Measurements from ENCODE around the gene CASTOR2.
"Not testable (repeated sequence)": the region's sequence is repeated elsewhere in the genome, so short reads cannot be mapped to it uniquely, and the experiment has no call there.

The CASTOR2 gene

DNA sequence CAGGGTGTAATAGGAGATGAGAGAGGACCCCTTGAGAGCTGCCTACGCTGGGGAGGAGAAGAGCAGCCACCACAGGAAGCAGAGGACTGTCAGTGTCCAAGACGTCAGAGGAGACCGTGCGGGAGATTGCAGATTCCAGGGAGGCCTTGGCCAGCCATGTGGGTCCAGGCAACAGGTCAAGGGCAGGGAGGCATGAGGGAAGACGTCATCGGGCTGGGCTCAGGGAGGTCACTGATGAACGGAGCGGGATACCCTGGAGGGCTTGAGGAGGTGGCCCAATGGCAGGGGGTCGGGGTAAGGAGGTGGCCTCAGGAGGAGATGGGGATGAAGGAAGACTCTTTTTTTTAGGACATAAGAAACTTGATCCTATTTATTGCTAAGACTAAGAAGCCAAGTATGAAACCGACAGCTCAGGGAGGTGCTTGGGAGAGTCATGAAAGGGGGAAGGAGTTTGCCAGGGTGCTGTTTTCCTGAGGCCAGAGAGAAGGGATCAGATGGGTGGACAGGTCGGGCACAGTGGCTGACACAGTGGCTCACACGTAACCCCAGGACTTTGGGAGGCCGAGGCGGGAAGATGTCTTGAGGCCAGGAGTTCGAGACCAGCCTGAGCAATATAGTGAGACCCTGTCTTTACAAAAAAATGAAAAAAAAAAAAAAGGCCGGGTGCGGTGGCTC is 30.5 kb downstream of the CASTOR2 start:
- DNase-seq (ENCODE audit: low read depth, low spot score) = not testable (repeated sequence)

DNA sequence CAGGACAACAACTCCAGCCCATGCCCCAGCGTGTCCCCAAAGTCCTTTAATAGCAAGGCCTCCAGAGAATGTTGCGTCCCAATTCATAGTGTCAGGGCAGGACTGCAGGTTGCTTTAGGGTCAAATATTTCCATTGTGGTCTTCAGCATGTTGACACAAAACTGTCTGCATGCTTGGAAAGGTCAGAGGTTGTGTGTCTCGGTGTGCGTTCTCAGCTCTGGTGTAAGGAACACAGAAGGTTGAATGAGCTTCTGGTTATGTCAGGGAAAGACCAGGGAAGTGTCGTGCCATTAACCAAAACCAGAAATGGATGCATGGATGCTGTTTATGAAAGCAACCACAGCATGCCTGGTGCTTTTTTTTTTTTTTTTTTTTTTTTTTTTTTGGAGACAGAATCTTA is 31.9 kb downstream of the CASTOR2 start:
- not testable (repeated sequence) for DNase-seq (ENCODE audit: low read depth, low spot score)

DNA sequence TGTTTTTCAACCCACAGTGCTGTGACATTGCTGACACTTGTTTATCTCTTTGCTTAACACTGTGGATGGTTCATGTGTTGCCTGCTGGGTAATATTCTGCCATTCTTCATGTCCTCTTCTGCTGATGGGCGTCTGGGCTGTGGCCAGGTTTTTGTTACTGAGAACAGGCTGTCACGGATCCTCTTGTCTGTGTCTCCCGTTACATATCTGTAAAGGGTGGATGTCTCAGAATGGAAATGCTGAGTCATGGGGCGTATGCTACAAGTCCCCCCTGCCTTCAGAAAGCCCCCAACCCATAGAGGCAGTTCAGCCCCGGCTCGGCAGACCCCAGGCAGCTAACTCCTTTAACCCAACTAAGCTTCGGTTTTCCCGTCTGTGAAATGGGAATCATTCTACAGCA is 33.3 kb downstream of the CASTOR2 start:
- DNase-seq (ENCODE audit: low read depth, low spot score) = not testable (repeated sequence)

DNA sequence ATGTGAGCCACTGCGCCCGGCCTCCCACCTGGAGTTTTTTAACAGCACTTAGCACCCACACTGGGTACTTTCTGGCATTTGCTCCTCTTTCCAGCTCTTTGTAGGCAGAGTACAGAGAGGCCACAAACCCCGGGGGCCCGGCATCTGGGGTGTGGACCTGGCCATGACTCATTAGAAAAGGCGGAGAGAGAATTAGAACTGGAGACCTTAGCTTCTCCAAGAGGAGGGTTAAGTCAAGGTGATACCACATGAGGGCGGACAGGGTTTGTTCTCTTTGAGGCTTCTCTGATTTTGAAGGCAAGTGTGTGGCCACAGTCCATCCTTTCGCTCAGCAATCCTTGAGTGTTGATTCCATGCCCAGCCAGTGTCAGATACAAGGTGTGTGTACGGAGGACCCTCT is 36.9 kb downstream of the CASTOR2 start:
- not testable (repeated sequence) for DNase-seq (ENCODE audit: low read depth, low spot score)

DNA sequence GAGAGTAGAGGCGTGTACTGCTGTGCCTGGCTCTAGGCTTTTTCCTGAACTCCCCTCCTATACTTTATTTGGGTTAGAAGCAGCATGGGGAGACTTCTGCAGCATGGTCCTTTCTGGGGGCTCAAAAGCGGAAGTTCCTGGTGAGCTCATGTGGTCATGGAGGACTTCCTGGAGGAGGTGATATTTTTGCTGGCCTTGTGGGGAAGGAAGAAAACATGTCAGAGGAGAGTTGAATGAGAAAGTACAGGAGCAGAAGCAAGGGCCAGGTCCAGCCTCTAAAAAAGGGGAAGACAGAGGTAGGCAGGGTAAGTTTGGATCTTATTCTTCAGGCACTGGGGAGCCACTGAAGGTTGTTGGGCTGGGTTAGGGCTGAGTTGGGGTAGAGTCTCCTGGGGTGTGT is 45.5 kb downstream of the CASTOR2 start:
- DNase-seq (ENCODE audit: low read depth, low spot score) = no peak

DNA sequence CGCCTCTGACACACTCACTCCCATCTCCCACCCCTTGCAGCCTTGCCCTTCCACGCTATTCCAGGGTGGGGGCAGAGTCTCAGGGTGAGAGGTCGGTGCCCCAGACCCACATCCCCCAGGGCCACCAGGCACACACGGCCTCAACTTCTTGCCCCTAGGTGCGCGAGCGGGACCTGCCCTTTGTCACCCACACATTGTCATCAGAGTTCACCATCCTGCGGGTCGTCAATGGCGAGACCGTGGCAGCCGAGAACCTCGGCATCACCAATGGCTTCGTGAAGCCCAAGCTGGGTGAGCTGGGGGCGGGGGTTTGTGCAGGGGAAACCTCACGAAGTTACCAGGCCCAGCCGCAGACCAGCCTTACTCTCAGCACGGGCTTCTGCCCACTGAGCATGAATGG is 53.3 kb downstream of the CASTOR2 start:
- no peak for DNase-seq (ENCODE audit: low read depth, low spot score)

DNA sequence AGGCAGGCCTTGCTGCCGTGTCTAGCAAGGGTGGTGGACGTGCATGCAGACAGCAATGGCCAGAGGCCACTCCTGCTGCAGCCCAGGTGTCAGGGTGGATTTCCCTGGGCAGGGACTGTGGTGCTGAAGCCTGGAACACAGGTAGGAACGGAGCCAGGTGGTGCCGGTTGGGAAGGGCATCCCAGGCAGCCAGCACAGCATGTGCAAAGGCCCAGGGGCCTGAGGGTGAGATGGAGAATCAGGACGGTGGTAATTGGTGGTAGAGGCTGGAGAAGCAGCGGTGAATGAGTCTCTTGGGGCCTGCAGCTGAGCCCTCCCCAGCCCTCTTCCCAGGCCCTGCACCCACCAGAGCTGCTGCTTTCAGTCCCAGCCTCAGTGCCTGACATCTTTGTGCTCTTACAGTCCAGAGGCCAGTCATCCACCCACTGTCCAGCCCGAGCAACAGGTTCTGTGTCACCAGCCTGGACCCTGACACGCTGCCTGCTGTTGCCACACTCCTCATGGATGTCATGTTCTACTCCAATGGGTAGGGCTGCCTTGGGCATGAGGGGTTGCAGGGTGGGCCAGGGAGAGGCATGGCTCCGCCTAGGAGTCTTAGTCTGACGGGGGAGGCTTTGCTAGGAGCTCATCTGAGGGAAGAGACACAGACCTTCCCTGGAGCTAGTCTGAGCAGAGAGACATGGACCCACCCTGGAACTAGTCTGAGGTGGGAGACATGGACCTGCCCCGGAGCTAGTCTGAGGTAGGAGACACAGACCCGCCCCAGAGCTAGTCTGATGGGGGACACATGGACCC is 54.3 kb downstream of the CASTOR2 start:
- no peak for DNase-seq (ENCODE audit: low read depth, low spot score)

DNA sequence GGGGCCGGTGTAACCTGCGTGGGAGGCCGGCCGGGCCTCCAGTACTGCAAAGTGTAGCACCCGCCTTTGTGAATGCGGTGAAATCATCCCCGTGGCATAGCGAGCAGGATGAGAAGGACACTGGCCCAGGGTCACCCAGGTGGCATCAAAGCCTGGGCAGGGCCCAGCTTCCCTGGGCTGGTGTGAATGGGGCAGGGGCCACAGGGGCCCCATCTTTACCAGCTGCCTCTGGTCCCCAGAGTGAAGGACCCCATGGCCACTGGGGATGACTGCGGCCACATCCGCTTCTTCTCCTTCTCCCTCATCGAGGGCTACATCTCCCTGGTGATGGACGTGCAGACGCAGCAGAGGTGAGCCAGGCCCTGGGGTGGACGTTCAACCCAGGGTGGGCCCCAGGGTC is 55.3 kb downstream of the CASTOR2 start:
- no peak for DNase-seq (ENCODE audit: low read depth, low spot score)

DNA sequence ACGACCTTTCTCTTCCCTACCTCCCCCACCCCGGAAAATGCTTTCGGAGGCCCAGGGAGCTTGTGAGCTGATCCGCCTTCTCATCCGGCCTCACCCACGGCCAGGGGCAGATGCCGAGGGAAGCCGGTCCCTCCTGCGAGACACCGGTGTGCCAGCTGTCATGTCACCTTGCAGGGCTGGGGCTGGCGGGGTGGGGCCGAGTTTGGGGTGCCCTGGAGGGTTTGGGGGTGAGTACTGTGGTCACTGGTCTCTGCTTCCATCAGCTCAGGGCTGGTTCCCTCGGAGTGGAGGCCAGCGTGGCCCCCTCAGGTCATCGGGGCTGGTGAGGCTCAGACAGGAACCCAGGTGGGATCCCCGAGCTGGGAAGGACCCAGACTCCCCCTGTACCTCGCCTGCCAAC is 60.4 kb downstream of the CASTOR2 start:
- DNase-seq (ENCODE audit: low read depth, low spot score) = no peak

DNA sequence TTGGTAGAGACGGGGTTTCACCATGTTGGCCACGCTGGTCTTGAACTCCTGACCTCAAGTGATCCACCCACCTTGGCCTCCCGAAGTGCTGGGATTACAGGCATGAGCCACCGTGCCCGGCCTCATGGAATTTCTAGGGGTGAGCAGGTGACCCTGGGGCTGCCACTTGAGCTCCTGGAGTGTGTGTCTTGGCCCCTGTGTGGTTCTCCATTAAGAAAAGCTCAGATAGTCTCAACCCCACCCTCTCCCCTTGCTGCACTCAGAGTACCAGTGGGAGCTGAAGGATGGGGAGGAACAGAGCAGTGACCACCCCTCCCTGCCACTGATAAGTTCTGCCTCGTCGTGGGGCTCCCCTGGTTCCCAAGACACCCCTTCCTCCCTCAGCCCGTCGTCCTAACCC is 63.8 kb downstream of the CASTOR2 start:
- DNase-seq (ENCODE audit: low read depth, low spot score) = no peak

DNA sequence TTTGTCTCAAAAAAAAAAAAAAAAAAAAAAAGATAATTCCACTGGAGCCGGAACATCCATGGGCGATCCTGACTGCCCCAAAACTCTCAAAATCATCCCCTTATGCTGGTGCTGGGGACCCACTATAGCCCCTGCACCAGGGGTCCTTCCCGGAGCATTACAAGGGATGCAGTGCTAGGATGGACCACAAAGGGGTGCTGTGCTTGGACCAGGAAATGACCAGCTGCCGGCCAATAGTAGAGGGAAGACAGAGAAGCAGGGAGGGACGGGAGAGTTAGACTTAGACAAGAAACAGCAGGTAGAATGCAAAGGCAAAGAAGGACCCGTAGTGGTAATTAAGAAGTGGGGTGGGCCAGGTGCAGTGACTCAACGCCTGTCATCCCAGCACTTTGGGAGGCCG is 68.6 kb downstream of the CASTOR2 start:
- no peak for DNase-seq (ENCODE audit: low read depth, low spot score)

DNA sequence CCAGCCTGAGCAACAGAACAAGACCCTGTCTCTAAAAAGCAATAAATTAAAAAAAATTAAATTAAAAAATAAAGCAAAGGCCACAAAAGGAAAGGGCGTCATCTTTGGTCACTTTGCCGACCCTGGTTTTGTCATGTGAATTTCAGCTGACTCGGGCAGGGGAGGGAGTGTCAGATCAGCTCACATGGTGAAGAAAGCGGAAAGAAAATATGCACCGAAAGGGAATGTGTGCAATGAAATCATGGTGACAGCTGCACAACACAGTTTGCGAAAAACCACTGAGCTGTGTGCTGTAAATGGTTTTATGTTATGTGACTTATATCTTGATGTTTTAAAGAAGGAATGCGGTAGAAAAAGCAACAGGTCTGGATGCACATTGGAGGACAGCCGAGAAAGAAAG is 69.3 kb downstream of the CASTOR2 start:
- DNase-seq (ENCODE audit: low read depth, low spot score) = no peak

DNA sequence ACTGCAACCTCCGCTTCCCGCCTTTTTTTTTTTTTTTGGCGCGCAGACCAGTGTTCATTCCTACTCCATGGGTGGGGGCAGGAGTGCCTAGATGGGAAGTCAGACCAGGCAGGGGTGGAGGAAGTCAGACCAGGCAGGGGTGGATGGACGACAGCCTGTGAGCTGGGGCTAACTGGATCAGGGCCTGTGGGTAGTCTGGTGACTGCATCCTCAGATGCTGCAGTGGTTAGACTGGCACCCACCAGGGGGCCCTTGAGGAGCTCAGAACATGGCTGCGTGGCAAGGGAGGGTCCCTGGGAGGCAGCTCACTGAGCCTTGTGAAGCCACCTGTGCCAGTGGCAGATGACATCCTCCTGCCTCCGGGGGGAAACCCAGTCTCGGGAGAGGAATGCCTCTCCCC is 74.0 kb downstream of the CASTOR2 start:
- DNase-seq (ENCODE audit: low read depth, low spot score) = no peak

DNA sequence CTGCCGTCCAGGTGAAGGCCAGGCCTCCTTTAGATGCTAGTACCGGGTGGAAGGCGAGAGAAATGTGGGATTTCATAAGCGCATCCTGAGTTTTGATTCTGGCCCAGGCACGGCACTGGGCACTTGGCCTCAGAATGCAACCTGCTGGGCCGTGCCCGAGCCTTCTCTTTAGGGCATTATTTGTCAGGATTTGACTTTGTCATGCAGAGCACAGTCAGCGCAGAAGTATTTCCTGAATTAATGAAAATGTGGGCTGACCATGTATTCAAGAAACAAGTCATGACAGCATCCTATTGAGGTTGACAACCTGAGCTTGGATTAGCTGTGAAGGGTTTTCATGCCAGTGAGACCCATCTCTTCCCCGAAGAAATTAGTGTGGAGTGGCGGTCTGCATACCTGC is 74.7 kb downstream of the CASTOR2 start:
- no peak for DNase-seq (ENCODE audit: low read depth, low spot score)

DNA sequence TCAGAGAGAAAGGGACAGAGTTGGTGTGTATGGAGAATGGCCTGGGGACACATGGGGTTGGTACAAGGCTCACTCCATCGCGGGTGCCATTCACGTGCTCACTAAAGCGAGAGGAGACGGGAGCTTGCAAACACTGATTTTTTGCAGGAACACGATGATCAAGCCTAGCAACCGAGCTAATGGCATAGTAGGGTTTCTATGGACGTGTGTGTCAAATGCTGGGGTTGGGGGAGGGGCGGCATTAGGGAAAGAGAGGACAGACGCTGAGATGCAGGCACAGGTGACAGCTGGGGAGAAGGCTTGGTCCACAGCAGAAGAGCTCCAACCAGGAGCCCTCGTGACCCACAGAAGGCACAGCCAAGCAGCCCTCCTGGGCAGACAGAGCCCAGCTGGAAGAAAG is 75.2 kb downstream of the CASTOR2 start:
- DNase-seq (ENCODE audit: low read depth, low spot score) = no peak

DNA sequence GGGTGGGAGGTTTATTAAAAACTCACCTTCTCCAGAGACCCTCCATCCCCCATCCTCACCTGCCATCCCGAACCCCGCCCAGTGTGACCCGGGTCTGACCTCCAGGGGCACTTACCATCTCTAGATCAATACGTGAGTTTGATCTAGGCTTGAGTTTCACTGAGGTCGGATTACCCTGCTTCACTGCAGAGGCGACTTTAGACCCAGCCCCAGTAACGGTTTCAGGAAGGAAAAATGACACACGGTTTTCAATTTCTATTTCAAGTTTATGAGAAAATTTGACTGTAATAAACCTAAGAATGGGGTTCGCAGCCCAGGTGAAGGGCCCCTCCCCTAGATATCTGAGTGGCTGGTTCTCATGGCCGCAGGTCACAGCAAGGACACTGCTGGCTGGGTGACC is 76.0 kb downstream of the CASTOR2 start:
- no peak for DNase-seq (ENCODE audit: low read depth, low spot score)

DNA sequence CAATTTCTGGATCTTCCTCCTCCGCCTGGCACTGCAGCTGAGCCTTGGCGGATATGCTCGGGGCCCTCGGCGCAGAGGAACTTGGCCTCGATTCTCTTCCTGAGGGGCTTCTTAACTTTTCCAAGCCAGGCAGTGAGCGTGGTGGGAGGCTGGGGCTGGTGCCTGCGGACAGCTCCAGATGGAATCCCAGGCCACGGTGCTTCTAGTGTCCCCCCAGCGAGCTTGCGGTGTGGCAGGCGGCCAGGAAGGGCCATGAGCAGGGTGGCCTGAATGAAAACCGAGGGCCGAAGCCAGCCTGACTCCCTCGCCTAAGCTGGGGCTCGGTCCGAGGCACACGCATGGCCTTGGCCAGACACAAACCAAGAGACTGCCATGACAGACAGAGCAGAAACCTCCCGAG is 77.8 kb downstream of the CASTOR2 start:
- no peak for DNase-seq (ENCODE audit: low read depth, low spot score)

DNA sequence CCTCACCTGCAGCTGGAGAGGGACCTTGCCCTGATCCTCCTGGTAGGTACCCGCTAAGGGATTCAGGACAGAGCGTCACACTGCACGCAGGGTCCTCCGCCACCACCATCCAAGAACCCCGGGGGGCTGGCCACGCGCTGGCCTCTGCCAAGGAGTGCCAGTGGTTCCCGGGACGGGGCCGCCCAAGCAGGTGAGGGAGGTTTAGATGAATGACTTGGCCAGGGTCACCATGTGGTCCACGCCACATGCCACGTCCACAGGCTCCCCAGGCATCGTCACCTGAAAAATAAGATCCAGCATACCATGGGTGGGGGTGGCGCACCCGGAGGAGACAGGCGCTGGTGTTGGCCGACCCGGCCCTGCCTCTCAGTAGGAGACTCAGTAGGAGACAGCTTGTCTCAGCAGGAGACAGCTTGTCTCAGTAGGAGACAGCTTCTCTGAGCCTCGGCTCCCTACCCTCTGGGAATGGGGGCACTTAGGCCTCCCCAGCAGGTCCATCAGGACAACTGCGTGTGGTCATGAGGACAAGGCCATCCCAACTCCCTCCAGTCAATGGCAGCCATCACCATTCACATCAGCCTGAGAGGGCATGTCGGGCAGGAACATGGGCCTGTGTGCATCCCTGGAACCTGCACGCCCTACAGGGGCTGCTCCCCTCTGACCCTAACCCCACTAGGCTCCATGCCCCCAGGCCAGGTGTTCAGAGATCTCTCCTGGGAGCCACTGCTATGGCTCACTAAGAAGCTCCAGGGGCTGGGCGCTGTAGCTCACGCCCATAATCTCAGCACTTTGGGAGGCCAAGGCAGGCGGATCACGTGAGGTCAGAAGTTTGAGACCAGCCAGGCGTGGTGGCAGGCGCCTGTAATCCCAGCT is 78.6 kb downstream of the CASTOR2 start:
- no peak for DNase-seq (ENCODE audit: low read depth, low spot score)

DNA sequence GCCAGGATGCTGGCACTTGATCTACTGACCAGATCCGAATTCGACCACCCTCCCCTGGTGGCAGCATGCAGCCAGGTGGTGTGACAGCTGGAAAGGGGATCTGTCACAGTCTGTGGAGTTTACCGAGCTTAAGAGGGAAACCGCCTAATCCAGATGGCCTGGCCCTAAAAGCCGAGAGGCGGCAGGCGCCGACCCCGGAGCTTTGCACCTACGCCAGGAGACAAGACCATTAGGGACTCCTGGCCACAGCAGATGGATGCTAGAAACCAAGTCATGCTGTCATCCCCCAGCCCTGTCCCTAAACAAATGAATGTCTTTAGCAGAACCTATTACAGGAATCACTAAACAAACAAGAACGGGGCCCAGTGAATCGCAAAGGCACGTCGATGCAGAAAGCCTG is 81.4 kb downstream of the CASTOR2 start:
- no peak for DNase-seq (ENCODE audit: low read depth, low spot score)

DNA sequence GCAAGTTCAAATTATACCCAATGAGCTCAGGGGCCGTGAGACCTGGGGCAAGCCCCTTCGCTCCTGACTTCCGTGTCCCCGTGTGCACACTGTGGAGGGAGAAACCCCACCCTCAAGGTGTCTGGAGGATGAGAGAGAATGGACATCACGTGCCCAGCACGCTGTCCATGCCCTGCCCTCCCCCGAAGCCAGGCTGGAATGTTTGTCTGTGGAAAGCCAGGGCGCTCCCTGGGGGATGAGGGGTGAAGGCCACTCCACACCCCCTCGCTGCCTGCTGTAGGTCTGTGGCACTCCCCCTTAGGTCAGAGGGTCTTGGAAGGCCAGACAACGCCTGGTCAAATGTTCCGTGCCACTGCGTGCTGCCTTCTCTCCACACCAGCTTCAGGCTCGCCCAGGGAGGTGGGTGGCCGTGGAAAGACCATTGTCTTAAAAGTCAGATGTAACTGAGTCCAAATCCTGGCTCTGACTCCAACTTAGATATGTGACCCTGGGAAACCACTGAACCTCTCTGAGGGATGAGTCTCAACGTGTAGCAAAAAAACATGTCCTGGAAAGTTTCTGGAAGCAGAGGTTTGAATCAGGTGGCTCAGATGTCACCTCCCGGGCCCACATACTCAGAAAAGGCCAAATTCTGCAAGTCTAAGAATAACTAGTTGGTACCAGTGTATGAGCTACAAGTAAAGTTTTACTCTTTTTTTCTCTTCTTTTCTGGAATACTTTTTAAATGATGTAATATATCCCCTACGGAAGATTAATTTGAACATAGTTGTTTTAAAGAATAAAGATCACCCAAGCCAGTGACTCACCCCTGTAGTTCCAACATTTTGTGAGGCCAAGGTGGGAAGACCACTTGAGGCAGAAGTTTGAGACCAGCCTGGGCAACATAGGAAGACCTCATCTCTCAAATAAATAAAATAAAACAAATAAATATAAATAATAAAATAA is 84.2 kb downstream of the CASTOR2 start:
- no peak for DNase-seq (ENCODE audit: low read depth, low spot score)

DNA sequence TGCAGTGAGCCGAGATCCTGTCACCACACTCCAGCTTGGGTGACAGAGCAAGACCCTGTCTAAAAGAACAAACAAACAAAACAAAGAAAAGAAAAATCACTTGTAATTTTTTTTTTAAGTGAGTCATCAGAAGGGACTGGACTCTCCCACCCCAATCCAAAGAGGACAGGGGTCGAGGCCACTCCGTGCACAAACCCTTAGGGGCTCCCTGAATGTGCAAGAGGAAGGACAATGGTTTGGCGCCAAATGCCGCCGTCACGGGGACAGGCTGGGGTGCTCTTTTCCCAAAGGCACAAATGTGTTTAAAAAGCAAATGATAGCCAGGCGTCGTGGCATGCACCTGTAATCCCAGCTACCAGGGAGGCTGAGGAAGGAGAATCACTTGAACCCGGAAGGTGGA is 85.3 kb downstream of the CASTOR2 start:
- no peak for DNase-seq (ENCODE audit: low read depth, low spot score)

All from brain pericyte (primary cell).